Middle frontal gyrus (tissue), 1 donor: ENCODE data around the gene DCK.
"Not testable (repeated sequence)": the region's sequence is repeated elsewhere in the genome, so short reads cannot be mapped to it uniquely, and the experiment has no call there.

ENCODE experiments used
- DNase-seq: peaks from one replicate; pipeline ENCODE4 v3.0.0-alpha.2; 2015; ENCODE audit warnings: low spot score; ENCODE audit errors: extremely low spot score

Gene DCK

DNA sequence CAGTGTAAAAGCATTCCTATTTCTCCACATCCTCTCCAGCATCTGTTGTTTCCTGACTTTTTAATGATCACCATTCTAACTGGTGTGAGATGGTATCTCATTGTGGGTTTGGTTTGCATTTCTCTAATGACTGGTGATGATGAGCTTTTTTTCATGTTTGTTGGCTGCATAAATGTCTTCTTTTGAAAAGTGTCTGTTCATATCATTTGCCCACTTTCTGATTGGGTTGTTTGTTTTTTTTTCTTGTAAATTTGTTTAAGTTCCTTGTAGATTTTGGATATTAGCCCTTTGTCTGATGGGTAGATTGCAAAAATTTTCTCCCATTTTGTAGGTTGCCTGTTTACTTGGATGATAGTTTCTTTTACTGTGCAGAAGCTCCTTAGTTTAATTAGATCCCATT, 6.2 kb downstream of the DCK start:
- not testable (repeated sequence) for DNase-seq

DNA sequence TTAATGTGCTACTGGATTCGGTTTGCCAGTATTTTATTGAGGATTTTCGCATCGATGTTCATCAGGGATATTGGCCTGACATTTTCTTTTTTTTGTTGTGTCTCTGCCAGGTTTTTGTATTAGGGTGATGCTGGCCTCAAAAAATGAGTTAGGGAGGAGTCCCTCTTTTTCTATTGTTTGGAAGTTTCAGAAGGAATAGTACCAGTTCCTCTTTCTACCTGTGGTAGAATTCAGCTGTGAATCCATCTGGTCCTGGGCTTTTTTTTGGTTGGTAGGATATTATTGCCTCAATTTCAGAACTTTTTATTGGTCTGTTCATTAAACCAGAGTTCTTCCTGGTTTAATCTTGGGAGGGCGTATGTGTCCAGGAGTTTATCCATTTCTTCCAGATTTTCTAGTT, 7.9 kb downstream of the DCK start:
- DNase-seq = not testable (repeated sequence)

DNA sequence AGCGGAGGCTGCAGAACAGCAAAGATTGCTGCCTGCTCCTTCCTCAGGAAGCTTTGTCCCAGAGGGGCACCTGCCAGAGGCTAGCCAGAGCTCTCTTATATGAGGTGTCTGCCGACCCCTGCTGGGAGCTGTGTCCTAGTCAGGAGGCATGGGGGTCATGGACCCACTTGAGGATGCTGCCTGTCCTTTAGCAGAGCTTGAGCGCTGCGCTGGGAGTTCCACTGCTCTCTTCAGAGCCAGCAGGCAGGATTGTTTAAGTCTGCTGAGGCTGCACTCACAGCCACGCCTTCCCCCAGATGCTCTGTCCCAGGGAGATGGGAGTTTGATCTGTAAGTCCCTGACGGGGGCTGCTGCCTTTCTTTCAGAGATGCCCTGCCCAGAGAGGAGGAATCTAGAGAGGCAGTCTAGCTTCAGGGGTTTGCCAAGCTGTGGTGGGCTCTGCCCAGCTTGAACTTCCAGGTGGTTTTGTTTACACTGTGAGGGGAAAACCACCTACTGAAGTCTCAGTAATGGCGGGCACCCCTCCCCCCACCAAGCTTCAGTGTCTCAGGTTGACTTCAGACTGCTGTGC, 10.9 kb downstream of the DCK start:
- DNase-seq = no peak

DNA sequence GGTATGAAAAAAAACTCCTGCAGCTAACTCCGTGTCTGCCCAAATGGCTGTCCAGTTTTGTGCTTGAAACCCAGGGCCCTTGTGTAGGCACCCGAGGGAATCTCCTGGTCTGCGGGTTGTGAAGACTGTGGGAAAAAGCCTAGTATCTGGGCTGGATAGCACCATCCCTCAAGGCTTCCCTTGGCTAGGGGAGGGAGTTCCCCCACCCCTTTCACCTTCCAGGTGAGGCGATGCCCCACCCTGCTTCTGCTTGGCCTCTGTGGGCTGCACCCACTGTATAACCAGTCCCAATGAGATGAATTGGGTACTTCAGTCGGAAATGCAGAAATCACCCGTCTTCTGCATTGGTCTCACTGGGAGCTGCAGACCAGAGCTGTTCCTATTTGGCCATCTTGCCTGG, 11.6 kb downstream of the DCK start:
- not testable (repeated sequence) for DNase-seq

DNA sequence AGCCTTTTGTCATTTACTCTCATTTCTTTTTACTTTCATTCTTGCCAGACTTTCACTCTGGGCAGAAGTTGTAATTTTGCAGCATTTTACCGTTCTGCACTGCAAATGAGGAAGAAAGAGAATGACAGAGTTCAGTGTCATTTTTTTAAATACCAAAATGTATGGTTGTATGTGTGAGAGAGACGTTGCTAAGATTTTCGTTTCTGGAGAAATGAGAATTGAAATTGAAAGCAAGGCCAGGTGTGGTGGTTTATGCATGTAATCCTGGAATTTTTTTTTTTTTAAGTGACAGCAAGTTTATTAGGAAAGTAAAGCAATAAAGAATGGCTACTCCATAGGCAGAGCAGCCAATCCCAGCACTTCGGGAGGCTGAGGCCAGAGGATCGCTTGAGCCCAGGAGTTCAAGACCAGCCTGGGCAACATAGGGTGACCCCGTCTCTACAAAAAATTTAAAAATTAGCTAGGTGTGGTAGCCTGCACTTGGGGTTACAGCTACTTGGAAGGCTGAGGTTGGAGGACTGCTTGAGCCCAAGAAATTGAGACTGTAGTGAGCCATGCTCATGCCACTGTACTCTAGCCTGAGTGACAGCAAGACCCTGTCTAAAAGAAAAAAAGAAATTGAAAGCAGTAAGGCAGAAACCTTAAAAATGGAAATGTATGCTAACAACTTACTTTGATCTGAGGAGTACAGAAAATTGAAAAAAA, 12.9 kb downstream of the DCK start:
- DNase-seq = no peak

DNA sequence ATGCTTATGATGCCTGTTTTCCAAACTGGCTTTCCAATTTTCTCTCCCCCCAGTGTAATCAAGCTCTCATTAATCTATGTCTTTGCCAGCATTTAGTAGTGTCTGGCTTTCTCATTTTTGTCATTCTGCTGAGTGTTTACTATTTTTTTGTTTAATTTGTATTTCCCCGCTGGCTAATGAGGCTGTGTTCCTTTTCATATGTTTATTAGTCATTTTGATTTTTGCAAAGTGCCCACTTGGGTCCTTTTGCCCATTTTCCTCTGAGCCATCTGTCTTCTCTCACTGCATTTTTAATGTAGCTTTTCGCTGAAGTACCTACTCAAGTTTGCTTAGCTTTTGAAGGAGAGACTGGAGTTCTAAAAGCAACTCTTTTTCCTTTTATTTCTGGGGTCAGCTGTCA, 14.7 kb downstream of the DCK start:
- no peak for DNase-seq

DNA sequence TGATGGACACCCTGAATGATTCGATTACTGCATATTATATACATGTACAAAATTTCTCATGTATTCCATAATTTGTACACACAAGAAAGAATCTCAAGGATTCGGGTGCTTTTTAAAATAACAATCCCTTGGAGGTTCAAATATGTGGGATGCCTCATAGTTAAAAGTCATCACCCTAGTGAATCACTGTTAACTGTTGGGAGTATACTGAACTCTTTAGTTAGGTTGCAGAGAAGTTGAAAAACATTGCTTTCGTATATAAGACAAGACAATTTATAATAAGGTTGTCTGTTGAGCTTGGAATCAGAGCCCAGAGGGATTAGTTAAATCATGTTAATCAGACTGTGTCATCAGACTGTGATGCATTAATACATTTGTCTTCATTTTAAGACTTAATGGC, 15.6 kb downstream of the DCK start:
- DNase-seq = no peak

DNA sequence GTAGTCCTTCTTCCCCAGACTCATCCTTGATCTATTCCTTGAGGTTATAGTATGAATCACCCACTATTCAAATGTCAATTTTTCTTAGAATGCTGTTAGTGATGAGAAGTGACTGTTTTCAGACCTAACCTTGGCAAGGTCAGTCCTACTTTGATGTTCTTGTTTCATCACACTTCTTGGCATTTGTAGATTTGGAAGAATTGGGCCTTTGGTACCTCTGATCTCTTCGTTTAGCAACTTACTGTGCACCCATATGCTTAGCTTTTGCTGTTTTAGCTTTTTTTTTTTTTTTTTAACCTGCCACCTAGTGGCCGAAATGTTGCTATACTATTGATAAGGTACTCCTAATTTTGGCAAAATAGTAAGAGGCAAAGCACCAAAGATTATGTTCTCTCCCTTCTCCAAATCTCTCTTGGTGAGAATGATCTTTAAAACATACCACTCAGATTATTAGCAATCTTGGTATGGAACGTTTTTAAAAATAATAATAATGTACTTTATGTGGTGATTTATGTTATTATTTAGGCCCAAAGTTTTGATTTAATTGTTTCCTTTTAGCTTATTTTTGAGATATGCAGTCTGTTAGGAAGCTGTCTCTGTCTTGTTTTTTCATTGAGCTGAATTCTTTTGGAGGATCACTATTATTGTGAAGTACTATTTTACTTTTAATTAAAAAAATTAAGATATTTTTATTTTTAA, 16.6 kb downstream of the DCK start:
- DNase-seq = no peak

DNA sequence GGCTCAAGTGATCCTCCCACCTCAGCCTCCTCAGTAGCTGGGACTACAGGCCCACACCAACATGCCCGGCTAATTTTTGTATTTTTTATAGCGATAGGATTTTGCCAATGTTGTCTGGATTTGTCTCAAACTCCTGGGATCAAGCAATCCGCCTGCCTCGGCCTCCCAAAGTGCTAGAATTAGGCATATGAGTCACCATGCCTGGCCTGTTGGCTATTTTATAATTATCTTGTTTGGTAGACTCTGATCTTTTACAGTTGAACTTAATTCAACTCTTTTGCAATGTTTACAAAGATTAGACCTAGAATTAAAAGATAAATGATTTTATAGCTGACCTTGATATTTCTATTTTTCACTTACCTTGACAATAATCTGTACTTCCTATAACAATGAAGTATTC, 18.0 kb downstream of the DCK start:
- no peak for DNase-seq

DNA sequence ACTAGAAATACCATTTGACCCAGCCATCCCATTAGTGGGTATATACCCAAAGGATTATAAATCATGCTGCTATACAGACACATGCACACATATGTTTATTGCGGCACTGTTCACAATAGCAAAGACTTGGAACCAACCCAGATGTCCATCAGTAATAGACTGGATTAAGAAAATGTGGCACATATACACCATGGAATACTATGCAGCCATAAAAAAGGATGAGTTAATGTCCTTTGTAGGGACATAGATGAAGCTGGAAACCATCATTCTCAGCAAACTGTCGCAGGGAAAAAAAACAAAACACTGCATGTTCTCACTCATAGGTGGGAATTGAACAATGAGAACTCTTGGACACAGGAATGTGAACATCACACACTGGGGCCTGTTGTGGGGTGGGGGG, 23.9 kb downstream of the DCK start:
- not testable (repeated sequence) for DNase-seq

DNA sequence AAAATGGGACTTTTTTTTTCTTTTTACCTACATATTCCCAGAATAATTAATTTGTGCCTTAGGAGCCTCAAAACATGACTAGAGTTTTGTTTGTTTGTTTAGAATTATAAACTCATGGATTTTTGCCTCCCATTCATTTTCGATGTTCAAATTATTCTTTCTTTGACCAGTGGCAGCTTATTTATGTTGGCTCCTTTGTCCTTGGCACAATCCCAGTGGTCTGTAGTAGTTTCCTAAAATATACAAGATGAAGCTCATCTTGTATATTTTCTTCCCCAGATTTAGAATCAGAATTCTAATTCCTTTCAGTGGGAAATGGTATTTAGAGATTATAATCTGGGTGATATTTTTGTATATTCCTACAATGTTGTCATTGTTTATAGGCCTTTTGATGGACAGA, 27.2 kb downstream of the DCK start:
- DNase-seq = no peak

DNA sequence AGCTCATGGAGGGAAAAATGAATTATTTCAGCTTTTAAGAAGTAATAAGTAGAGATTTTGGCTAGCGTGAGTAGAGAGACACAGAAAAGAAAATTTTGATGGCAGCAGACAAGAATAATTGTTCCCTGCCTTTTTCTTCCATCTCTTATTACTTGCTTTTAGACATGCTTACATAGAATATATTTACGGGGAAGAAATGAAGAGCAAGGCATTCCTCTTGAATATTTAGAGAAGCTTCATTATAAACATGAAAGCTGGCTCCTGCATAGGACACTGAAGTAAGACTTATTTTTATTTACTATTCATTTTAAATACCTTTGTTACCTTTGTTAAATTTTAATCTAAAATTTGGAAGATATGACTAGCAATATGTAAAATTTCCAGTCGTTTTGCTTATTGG, 32.2 kb downstream of the DCK start:
- DNase-seq = no peak

DNA sequence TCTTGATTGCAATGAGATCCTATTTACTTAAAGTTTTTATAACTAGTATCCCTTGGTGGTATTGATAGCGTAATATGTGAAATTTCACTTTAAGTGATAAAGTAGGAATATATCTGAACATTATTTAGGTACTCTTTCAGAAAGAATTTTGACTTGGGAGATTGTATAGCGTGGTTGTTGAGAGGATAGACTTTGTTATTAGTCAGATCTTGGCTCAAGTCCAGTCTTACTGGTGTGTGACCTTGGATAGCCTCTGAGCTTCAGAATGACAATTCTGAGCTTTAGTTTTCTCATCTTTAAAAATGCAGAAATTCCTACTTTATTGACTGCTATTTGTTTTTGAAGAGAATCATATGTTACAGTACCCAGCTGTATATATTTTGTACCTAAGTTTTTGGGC, 32.6 kb downstream of the DCK start:
- DNase-seq = no peak

DNA sequence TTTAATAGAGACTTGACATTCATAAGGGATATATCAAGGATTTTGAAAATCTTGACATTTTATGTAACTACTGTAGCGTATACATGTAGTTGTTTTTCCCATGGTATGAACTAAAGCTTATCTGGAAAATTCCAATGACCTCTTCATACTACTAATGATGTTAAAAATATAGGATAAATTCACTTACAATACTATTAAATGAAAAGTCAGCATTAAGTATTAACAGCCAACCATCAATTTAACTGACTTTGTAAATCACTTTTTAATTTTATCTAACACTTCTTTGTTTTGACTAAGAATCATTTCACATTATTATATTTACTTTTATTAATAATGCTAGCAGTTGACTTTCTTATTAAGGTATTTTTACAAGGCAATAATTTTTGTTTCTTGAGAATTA, 34.2 kb downstream of the DCK start:
- DNase-seq = no peak

DNA sequence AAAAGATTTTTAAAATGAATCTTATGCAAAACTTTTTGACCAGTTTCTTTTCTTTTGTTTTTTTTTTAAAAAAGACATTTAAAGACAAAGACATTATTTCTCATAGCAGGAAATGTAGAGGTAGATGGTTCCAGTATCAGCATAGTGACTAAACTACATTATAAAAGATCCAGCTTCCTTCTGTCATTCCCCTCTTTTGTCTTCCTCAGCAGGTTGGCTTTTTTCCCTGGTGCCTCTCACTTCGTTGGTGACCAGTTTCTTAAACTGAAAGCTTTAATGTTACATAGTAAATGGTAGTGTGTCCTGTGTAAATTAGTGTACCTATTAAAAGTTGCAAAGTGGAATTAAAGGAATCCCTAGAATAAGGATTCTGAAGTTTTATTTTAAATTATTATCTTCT, 36.1 kb downstream of the DCK start:
- DNase-seq = no peak

DNA sequence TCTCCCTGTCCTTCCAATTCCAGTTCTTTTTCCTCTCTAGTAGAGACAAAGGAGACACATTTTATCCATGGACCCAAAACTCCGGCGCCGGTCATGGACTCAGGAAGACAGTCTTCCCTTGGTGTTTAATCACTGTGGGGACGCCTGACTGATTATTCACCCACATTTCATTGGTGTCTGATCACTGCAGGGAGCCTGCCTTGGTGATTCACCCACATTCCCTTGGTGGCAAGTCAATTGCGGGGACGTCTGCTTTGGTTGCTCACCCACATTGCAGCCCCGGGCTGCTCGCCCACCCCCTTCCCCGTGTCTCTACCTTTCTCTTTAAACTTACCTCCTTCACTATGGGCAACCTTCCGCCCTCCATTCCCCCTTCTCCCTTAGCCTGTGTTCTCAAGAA, 38.7 kb downstream of the DCK start:
- not testable (repeated sequence) for DNase-seq

DNA sequence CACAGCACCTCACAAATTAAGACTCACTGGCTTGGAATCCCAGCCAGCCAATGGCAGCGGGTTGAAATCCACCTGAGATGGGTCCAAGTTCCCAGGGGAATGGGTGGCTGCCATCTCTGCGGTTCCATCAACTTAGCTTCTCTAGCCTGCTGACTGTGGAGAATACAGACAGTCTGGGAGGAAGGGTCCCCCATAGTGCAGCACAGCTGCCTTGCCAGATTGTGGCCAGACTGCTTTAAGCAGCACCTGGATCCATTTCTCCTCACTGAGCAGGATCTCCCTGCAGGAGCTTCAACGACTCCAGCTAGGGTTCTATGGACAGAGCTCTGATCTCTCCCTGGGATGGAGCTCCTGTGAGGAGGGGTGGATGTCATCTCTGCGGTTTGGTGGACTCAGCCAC, 51.8 kb downstream of the DCK start:
- no peak for DNase-seq

DNA sequence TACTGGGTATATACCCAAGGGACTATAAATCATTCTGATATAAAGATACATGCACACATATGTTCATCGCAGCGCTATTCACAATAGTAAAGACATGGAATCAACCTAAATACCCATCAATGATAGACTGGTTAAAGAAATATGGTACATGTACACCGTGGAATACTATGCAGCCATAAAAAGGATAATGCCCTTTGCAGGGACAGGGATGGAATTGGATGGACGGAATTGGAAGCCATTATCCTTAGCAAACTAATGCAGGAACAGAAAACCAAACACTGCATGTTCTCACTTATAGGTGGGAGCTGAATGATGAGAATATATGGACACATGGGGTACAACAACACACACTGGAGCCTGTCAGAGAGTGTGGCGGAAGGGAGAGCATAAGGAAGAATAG, 55.9 kb downstream of the DCK start:
- no peak for DNase-seq

DNA sequence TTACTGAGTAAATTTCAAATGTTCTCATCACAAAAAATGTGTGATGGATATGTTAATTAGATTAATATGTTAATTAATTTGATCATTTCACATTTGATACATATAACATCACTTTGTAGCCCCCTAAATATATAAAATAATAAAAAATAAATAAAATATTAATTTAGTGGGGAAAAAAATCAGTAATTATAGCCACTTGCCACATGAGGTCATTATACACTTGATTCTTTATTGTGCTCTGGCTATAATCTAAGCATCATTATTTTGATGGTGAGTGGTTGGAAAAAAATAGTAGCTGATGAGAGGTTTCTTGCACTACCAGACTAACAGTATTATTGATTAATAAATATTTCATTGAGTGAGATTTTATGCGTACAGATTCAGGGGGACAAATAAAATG, 57.4 kb downstream of the DCK start:
- DNase-seq = no peak

DNA sequence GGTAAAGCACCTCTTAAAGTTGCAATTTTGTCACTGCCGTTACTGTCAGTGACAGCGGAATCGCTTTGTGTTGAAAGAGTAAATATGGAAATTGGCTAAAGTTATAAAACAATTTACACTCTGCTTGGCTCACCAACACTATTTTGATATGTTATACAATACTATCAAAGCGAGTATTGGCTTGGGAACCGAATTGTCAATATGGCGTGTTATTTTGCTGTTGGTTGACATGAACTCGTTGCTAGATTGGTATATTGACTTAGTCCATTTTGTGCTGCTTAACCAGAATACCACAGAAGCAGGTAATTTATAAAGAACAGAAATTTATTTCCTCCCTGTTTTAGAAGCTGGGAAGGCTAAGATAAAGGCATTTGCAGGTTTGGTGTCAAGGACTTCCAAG, 58.6 kb downstream of the DCK start:
- DNase-seq = no peak

DNA sequence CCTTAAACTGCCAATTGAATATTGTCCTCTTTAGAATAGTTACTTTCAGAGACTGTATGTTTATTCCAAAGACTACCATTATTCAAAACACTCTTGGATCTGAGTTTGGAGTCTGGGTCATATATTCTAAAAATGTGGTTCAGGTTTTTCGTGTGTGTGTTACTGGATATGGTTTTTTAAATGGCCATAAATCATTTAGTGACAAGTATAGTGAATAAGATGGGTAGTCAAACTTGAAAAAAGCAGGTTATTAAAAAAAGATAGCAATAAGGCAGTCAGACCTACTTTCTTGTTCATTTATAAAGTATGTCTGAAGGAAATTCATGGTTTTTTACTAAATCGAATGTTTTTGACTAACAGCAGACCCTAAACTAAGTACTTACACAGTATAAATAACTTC, 59.3 kb downstream of the DCK start:
- no peak for DNase-seq

DNA sequence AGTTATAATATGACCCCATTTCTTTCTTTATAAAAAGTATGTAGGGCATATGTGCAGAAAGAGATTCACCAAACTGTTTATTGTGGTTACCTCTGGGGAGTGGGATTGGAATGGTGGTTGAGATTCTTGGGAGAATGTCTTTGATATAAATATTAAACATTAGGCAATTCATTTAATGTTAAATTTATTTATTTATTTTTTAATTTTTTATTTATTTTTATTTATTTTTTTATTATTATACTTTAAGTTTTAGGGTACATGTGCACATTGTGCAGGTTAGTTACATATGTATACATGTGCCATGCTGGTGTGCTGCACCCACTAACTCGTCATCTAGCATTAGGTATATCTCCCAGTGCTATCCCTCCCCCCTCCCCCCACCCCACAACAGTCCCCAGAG, 60.2 kb downstream of the DCK start:
- DNase-seq = not testable (repeated sequence)

DNA sequence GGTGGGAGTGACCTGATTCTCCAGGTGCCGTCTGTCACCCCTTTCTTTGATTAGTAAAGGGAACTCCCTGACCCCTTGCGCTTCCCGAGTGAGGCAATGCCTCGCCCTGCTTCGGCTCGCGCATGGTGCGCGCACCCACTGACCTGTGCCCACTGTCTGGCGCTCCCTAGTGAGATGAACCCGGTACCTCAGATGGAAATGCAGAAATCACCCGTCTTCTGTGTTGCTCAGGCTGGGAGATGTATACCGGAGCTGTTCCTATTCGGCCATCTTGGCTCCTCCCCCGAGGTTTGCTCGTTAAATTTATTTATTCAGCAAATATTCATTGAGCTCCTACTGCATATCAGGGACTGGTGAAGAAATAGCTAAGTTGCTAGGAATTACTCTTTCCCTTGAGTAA, 66.1 kb downstream of the DCK start:
- not testable (repeated sequence) for DNase-seq
